SK-N-SH (cell line): ENCODE results near the gene CRAT.

Experiments used
- CHD2 ChIP-seq: fragments of 150-350 bp; IDR thresholded peaks from 2 replicates; pipeline ENCODE4 v1.6.1; 2018; ENCODE audit warnings: low read length; ENCODE audit not compliant: partially characterized antibody
- ELF1 ChIP-seq: IDR thresholded peaks from 2 replicates; pipeline ENCODE4 v1.4.0; 2012
- EZH2phosphoT487 ChIP-seq: fragments of 200-600 bp; sonication (generic); IDR thresholded peaks from 2 replicates; pipeline ENCODE4 v1.6.1; 2017; ENCODE audit warnings: low read depth, mixed run types, mild to moderate bottlenecking, antibody characterized with exemption, moderate library complexity, borderline replicate concordance
- GATA2 ChIP-seq: sonication (generic); formaldehyde crosslinking; IDR thresholded peaks from 2 replicates; pipeline ENCODE4 v1.5.0; 2020; ENCODE audit warnings: mild to moderate bottlenecking, missing genetic modification reagents
- MXI1 ChIP-seq: IDR thresholded peaks from 2 replicates; pipeline ENCODE4 v1.6.1; 2012; ENCODE audit warnings: mild to moderate bottlenecking, low read depth, low read length, improper control_type of control experiment
- RAD21 ChIP-seq: IDR thresholded peaks from 2 replicates; pipeline ENCODE4 v1.6.1; 2012; ENCODE audit warnings: mild to moderate bottlenecking, low read length
- RCOR1 ChIP-seq: fragments of 150-350 bp; IDR thresholded peaks from 2 replicates; pipeline ENCODE4 v1.6.1; 2017; ENCODE audit warnings: antibody characterized with exemption, low read length
- TAF1 ChIP-seq: IDR thresholded peaks from 2 replicates; pipeline ENCODE4 v1.6.1; 2012; ENCODE audit warnings: low read depth, mild to moderate bottlenecking, low read length, moderate library complexity, borderline replicate concordance
- TF ChIP-seq, protein P1 (sequence below): IDR thresholded peaks from 2 replicates; pipeline ENCODE4 v1.6.1; 2012; ENCODE audit warnings: mild to moderate bottlenecking, low read depth, low read length, moderate library complexity
- TF ChIP-seq, protein P2 (sequence below): fragments of 200-600 bp; sonication (generic); IDR thresholded peaks from 2 replicates; pipeline ENCODE4 v1.6.1; 2017; ENCODE audit warnings: antibody characterized with exemption, mild to moderate bottlenecking, moderate library complexity
- TF ChIP-seq, protein P3 (sequence below): IDR thresholded peaks from 2 replicates; pipeline ENCODE4 v1.4.0; 2012; ENCODE audit warnings: low read depth
- TF ChIP-seq, protein P4 (sequence below): IDR thresholded peaks from 2 replicates; pipeline ENCODE4 v1.4.0; 2012; ENCODE audit warnings: low read depth, borderline replicate concordance

DNA sequence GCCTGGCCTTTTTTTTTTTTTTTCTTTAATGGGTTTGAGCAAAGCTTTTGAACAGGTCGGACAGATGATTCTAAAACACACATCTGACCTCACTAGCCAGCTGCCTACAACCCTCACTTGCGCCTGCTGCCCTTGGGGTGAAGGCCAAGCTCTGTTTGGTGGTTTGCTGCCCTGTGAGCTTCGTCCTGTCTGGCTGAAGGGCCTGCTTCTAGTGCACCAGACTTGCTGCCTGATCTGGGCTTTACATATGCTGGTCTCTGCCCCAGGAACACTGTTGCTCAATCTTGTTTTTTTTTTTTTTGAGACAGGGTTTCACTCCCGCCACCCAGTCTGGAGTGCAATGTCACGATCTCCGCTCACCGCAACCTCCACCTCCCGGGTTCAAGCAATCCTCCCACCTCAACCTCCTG, 46.1 kb downstream of the CRAT start:
- TF ChIP-seq, protein P1, sequence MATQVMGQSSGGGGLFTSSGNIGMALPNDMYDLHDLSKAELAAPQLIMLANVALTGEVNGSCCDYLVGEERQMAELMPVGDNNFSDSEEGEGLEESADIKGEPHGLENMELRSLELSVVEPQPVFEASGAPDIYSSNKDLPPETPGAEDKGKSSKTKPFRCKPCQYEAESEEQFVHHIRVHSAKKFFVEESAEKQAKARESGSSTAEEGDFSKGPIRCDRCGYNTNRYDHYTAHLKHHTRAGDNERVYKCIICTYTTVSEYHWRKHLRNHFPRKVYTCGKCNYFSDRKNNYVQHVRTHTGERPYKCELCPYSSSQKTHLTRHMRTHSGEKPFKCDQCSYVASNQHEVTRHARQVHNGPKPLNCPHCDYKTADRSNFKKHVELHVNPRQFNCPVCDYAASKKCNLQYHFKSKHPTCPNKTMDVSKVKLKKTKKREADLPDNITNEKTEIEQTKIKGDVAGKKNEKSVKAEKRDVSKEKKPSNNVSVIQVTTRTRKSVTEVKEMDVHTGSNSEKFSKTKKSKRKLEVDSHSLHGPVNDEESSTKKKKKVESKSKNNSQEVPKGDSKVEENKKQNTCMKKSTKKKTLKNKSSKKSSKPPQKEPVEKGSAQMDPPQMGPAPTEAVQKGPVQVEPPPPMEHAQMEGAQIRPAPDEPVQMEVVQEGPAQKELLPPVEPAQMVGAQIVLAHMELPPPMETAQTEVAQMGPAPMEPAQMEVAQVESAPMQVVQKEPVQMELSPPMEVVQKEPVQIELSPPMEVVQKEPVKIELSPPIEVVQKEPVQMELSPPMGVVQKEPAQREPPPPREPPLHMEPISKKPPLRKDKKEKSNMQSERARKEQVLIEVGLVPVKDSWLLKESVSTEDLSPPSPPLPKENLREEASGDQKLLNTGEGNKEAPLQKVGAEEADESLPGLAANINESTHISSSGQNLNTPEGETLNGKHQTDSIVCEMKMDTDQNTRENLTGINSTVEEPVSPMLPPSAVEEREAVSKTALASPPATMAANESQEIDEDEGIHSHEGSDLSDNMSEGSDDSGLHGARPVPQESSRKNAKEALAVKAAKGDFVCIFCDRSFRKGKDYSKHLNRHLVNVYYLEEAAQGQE = no peak
- TF ChIP-seq, protein P2, sequence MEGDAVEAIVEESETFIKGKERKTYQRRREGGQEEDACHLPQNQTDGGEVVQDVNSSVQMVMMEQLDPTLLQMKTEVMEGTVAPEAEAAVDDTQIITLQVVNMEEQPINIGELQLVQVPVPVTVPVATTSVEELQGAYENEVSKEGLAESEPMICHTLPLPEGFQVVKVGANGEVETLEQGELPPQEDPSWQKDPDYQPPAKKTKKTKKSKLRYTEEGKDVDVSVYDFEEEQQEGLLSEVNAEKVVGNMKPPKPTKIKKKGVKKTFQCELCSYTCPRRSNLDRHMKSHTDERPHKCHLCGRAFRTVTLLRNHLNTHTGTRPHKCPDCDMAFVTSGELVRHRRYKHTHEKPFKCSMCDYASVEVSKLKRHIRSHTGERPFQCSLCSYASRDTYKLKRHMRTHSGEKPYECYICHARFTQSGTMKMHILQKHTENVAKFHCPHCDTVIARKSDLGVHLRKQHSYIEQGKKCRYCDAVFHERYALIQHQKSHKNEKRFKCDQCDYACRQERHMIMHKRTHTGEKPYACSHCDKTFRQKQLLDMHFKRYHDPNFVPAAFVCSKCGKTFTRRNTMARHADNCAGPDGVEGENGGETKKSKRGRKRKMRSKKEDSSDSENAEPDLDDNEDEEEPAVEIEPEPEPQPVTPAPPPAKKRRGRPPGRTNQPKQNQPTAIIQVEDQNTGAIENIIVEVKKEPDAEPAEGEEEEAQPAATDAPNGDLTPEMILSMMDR = no peak
- TF ChIP-seq, protein P3, sequence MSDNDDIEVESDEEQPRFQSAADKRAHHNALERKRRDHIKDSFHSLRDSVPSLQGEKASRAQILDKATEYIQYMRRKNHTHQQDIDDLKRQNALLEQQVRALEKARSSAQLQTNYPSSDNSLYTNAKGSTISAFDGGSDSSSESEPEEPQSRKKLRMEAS = no peak
- TF ChIP-seq RAD21 (no peak), ELF1 (no peak), EZH2phosphoT487 (no peak), MXI1 (no peak), TAF1 (no peak), GATA2 (CRISPR knock-in tag) (no peak), CHD2 (no peak), RCOR1 (no peak)
- TF ChIP-seq, protein P4, sequence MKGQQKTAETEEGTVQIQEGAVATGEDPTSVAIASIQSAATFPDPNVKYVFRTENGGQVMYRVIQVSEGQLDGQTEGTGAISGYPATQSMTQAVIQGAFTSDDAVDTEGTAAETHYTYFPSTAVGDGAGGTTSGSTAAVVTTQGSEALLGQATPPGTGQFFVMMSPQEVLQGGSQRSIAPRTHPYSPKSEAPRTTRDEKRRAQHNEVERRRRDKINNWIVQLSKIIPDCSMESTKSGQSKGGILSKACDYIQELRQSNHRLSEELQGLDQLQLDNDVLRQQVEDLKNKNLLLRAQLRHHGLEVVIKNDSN = no peak
